Stimulated activated effector memory CD8-positive, alpha-beta T cell treated with anti-CD3 and anti-CD28 coated beads, Interleukin-12 subunit alpha, Interleukin-12 subunit beta, amount 100 ng/mL, for 72 hours (primary cell): ENCODE data around the gene FANCC.
A peak's percentile ranks its signal among the peaks of the same experiment; 100 is the strongest.

ENCODE experiments used
- ATAC-seq: fragments of 150-1000 bp; cut with Tn5 transposase; 2 replicates; pipeline ENCODE4 v1.10.0; 2021
- DNase-seq, 2 donors: peaks; one replicate each; pipeline ENCODE4 v3.0.0; 2021 to 2022; ENCODE audit warnings: low spot score in 2 of 2
- H3K27ac Mint-ChIP-seq: one replicate; pipeline ENCODE4 v1.8.0; 2022; ENCODE audit warnings: mild to moderate bottlenecking, mixed read lengths
- H3K36me3 Mint-ChIP-seq: one replicate; pipeline ENCODE4 v1.8.0; 2022; ENCODE audit warnings: mild to moderate bottlenecking, mixed read lengths
- H3K4me1 Mint-ChIP-seq: one replicate; pipeline ENCODE4 v1.8.0; 2022; ENCODE audit warnings: mixed read lengths
- H3K4me3 Mint-ChIP-seq: one replicate; pipeline ENCODE4 v1.8.0; 2022; ENCODE audit warnings: mild to moderate bottlenecking, mixed read lengths
- H3K9me3 Mint-ChIP-seq: one replicate; pipeline ENCODE4 v1.8.0; 2022; ENCODE audit warnings: mixed read lengths

The FANCC gene

GRCh38 chr9:95108777-95109176, 208.7 kb downstream of the FANCC start:
- H3K36me3 Mint-ChIP-seq: no peaks in the 10 kb centered on the region
- no peaks in the 10 kb centered on the region for H3K4me1 Mint-ChIP-seq
- H3K4me3 Mint-ChIP-seq: no peak overlapping the region
- no peaks in the 10 kb centered on the region for H3K9me3 Mint-ChIP-seq
- ATAC-seq (no peak), DNase-seq (no peak)
- peak overlapping the region; percentile 48 for H3K27ac Mint-ChIP-seq

DNA sequence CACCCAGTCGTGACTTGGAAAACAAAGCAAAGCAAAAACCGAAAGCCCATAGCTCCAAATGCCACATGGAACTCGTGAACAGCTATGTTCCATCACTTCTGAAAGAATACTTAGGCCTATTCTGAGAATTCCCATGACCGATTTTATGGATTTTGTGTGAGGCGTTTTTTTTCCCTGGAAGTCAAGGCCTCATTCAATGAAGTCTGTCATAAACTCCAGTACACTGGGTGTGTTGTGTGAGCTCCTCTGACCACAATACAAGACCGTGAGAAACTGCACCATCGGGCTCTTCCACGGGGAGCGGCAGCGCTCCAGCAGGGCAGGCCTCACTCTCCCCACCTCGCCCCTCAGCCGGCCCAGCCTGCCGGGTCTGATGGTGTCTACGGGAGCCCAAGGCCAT, 209.5 kb downstream of the FANCC start:
- Mint-ChIP-seq H3K9me3 (no peaks in the 10 kb centered on the region), H3K4me1 (no peaks in the 10 kb centered on the region), H3K4me3 (no peak overlapping the region), H3K36me3 (no peaks in the 10 kb centered on the region), H3K27ac (no peak overlapping the region)
- DNase-seq (no peak), ATAC-seq (no peak)

GRCh38 chr9:95107001-95107749, 210.3 kb downstream of the FANCC start:
- Mint-ChIP-seq H3K9me3 (no peaks in the 10 kb centered on the region), H3K36me3 (no peaks in the 10 kb centered on the region), H3K27ac (no peak overlapping the region), H3K4me3 (no peak overlapping the region), H3K4me1 (no peaks in the 10 kb centered on the region)
- ATAC-seq: no peak
- DNase-seq: no peak

- H3K9me3 Mint-ChIP-seq: no peaks in the 10 kb centered on the region
- DNase-seq: no peak
- H3K36me3 Mint-ChIP-seq: no peaks in the 10 kb centered on the region
- ATAC-seq: no peak
- no peak overlapping the region for H3K27ac Mint-ChIP-seq
- H3K4me3 Mint-ChIP-seq: no peak overlapping the region
- no peaks in the 10 kb centered on the region for H3K4me1 Mint-ChIP-seq
Observed at GRCh38 chr9:95105519-95106287, 211.8 kb downstream of the FANCC start.

DNA sequence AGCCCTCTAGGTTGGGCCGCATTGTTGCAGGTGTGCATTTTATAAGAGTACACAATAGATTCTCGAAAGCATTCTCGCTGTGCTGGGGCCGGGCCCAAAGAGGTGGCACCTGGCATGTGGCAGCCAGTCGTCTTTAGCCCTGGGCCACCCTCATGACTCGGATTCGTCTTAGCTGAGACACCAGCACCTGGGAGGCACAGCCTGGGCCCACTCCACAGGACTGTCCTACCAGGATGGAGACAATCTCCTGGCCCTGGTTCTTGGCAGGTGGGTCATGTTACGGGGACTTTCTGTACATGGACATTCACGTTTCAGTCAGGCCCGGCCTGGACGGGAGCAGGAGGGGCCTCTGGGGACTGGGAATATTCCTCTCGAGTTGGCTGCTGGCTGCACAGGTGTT, 212.5 kb downstream of the FANCC start:
- H3K9me3 Mint-ChIP-seq: no peaks in the 10 kb centered on the region
- DNase-seq (no peak), ATAC-seq (no peak)
- H3K4me3 Mint-ChIP-seq: no peak overlapping the region
- no peak overlapping the region for H3K27ac Mint-ChIP-seq
- H3K36me3 Mint-ChIP-seq: no peaks in the 10 kb centered on the region
- H3K4me1 Mint-ChIP-seq: no peaks in the 10 kb centered on the region

GRCh38 chr9:95104581-95104960, 212.9 kb downstream of the FANCC start:
- DNase-seq (no peak), ATAC-seq (no peak)
- H3K9me3 Mint-ChIP-seq: no peaks in the 10 kb centered on the region
- H3K4me1 Mint-ChIP-seq: no peaks in the 10 kb centered on the region
- no peaks in the 10 kb centered on the region for H3K36me3 Mint-ChIP-seq
- no peak overlapping the region for H3K4me3 Mint-ChIP-seq
- H3K27ac Mint-ChIP-seq: no peak overlapping the region

- Mint-ChIP-seq H3K27ac (no peak overlapping the region), H3K9me3 (no peaks in the 10 kb centered on the region), H3K4me1 (no peaks in the 10 kb centered on the region), H3K36me3 (no peaks in the 10 kb centered on the region), H3K4me3 (no peak overlapping the region)
- ATAC-seq: no peak
- no peak for DNase-seq
Observed at GRCh38 chr9:95103871-95104580, 213.5 kb downstream of the FANCC start.

- H3K4me1 Mint-ChIP-seq: no peaks in the 10 kb centered on the region
- H3K27ac Mint-ChIP-seq: no peak overlapping the region
- H3K36me3 Mint-ChIP-seq: no peaks in the 10 kb centered on the region
- ATAC-seq (no peak), DNase-seq (no peak)
- no peak overlapping the region for H3K4me3 Mint-ChIP-seq
- H3K9me3 Mint-ChIP-seq: no peaks in the 10 kb centered on the region
Observed at GRCh38 chr9:95103281-95103771, 214.2 kb downstream of the FANCC start.

- no peak overlapping the region for H3K4me3 Mint-ChIP-seq
- H3K4me1 Mint-ChIP-seq: no peaks in the 10 kb centered on the region
- no peak for ATAC-seq
- H3K9me3 Mint-ChIP-seq: no peaks in the 10 kb centered on the region
- no peak for DNase-seq
- H3K27ac Mint-ChIP-seq: no peak overlapping the region
- H3K36me3 Mint-ChIP-seq: no peaks in the 10 kb centered on the region
Observed at GRCh38 chr9:95102572-95102971, 214.9 kb downstream of the FANCC start.

DNA sequence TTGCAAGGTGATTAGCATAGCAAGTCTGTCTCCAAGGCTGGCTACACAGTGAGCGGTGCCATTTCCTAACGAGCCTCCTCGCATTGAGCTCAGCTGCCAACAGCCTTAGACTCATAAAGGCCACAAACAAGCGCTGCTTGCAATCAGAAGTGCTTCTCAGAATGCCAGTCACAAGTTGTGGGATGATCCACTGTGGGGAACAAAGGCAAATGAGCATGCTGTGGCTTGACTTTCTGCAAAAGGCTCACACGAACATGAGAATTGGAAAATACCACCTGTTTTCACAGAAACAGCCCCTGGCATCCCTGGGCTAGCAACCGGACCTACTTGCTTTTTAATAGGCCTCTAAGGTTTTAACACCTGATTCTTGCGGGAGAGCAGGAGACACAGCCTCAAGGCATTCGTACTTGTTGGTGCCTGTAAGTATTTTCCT, 215.5 kb downstream of the FANCC start:
- DNase-seq (no peak), ATAC-seq (no peak)
- Mint-ChIP-seq H3K36me3 (no peaks in the 10 kb centered on the region), H3K9me3 (no peaks in the 10 kb centered on the region), H3K4me1 (no peaks in the 10 kb centered on the region), H3K27ac (no peak overlapping the region), H3K4me3 (no peak overlapping the region)

DNA sequence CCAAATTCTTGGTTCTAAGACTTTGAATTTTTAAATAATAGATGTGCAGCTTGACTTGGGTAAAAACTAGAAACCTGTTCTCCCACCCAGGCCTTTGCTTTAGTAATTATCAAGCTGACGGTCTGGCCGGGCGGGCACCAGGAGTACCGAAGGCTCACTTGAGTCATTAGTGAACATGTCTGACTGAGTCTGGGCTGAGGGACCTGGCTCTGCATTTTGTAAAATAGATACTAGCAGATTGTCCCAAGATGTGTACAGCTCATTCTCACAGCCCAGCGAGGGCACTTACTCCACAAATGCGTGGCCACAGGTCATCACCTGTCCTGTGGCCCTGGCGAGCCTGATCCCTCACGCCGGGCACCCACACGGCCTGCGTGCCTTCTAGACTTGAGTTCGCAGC, 216.2 kb downstream of the FANCC start:
- Mint-ChIP-seq H3K9me3 (no peaks in the 10 kb centered on the region), H3K27ac (peak overlapping the region; percentile 23), H3K4me3 (no peak overlapping the region), H3K4me1 (no peaks in the 10 kb centered on the region), H3K36me3 (peaks cover under 1% of the 10 kb centered on the region)
- DNase-seq (no peak), ATAC-seq (no peak)

- DNase-seq (no peak), ATAC-seq (no peak)
- Mint-ChIP-seq H3K27ac (no peak overlapping the region), H3K4me3 (no peak overlapping the region), H3K36me3 (peaks cover 5% of the 10 kb centered on the region), H3K9me3 (no peaks in the 10 kb centered on the region), H3K4me1 (no peaks in the 10 kb centered on the region)
Observed at GRCh38 chr9:95100071-95100627, 217.4 kb downstream of the FANCC start.

DNA sequence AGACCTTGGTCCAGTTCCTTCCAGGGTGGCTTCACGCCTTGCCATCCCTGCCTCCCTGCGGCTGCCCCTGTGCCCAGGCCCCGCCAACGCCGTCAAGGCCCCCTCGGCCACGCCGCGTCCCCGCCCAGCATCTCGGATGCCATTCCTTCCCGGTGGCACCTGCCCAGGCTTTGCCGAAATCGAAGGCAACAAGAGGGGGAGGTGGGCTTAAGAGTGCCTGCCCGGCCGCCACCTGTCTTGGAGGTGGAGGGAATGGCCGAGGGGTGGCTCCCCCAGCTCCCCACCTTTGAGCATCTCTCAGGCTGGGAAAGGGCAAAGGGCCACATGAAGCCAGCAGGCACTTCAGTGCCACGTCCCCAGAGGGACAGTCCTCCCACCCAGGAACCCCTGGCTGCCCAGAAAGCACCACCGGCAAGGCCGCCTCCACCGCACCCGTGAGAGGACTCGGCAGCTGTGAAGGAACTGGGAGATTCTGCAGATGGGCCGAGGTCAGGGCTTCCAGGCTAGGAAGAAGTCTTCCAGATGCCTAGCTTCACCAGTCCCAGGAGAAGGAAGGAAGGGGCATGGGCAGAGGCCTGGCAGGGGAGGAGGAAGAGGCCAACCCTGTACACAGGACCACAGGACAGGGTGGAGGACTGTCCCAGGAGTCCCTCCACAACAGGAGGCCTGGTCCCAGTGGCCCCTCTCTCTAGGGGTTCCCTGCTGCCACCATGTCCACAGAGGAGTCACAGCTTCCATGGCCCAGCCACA, 218.0 kb downstream of the FANCC start:
- H3K36me3 Mint-ChIP-seq: peaks cover 5% of the 10 kb centered on the region
- no peaks in the 10 kb centered on the region for H3K4me1 Mint-ChIP-seq
- no peak overlapping the region for H3K4me3 Mint-ChIP-seq
- H3K9me3 Mint-ChIP-seq: no peaks in the 10 kb centered on the region
- no peak for ATAC-seq
- no peak overlapping the region for H3K27ac Mint-ChIP-seq
- DNase-seq: no peak

- Mint-ChIP-seq H3K4me1 (no peaks in the 10 kb centered on the region), H3K27ac (no peak overlapping the region), H3K4me3 (no peak overlapping the region), H3K9me3 (no peaks in the 10 kb centered on the region), H3K36me3 (peaks cover 5% of the 10 kb centered on the region)
- DNase-seq (no peak), ATAC-seq (no peak)
Observed at GRCh38 chr9:95098391-95098921, 219.1 kb downstream of the FANCC start.
